NCI-H1105 treated with DMSO at 0.1 percent for 48 hours (cell line): ENCODE measurements around the gene ITSN1.
"Not testable (repeated sequence)": the region's sequence is repeated elsewhere in the genome, so short reads cannot be mapped to it uniquely, and the experiment has no call there.

ENCODE experiments used
- DNase-seq: peaks from one replicate; lab custom pipeline; 2025; lab: John Stamatoyannopoulos, UW

ITSN1 gene

DNA sequence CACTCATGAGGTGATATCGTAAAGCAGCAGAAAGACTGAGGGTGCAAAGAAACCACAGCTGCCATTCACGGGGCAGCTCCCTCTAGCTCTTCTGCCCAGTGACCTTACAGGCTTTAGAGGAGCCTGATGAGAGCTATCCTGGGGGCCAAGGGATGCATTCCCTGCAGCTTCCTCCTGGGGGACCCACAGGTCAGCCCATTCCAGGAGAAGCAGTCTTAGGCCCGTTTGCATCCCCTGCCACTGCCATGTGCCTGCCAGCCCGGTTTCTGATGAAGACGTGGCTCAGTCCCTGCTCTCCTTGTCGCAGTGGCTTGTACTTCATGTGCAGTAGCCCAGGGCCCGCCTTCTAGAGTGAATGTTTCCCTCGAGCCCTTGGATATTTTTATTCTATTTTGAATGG, 250.6 kb downstream of the ITSN1 start:
- no peak for DNase-seq

DNA sequence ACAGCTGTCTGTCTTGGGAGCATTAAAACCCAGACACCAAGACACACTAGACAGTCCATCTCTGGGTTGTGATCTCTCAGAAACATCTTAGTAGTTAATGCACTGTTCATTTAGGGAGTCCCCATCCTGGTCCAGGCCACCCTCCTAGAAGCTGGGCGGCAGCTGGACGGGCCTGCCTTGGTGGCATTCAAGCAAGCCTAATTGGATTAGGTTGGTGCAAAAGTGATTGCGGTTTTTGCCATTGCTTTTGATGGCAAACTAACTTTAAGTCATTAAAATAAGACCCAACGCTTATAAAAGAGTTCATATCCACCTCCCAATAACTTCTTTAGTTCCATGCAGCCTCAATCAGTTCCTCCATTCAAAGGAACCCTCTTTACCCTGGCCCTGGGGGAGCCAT, 251.6 kb downstream of the ITSN1 start:
- no peak for DNase-seq

DNA sequence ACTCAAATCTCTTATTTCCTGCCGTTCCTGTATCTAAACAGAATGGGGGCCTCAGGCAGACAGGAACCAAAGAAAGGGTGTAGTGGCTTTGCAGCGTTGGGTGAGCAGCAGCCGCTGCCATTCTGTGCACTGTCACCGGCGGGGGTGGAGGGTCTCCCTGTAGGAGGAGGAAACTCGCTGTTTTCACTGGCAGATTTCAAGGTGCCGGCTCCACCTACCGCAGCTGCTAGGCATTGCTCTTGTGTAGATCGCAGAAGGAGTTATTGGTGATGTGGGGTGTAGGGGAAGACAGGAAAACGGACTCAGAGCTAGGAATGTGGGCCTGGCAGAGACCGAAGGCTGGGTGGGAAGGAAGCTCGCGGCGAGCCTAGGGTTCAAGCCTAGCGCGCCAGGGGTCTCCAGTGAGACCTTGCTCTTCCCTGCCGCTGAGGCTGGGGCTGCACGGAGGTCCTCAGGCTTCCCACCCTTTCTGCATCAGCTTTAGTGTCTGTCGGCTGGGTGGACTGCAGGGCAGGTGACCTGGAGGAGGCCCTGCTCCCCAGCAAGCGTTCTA, 252.5 kb downstream of the ITSN1 start:
- DNase-seq, result peak; percentile 18

DNA sequence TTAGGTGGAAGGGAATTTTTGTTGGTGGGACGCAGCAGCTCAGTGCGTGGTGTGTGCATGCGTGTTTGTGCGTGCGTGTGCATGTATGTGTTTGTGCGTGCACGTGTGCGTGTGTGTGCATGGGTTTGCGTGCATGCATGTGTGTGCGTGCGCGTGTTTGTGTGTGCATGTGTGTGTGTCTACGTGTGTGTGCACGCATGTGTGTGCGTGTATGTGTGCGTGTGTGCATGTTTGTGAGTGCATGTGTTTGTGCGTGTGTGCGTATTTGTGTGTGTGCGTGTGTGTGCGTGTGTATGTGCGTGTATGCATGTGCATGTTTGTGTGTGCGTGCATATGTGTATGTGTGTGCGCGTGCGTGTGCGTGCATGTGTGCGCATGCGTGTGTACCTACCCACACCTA, 253.1 kb downstream of the ITSN1 start:
- DNase-seq, result no peak

DNA sequence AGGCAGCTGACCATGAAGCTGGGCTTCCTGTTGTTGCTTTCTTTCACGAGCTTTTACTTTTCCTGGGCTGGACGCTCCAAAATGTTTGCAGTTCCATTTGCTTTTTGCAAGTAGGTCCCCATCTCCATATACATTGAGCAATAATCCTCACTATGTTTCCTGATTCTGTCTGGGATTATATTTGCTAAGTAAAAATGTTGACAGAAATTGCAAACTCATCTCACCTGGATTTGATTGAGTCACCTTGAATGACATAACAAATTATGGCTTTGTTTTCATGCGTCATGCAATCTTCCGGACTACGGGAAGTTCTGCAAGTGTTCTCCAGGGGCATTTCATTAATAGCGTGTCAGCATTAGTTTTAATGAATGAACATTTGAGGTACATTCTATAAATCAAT, 254.4 kb downstream of the ITSN1 start:
- DNase-seq, result no peak

DNA sequence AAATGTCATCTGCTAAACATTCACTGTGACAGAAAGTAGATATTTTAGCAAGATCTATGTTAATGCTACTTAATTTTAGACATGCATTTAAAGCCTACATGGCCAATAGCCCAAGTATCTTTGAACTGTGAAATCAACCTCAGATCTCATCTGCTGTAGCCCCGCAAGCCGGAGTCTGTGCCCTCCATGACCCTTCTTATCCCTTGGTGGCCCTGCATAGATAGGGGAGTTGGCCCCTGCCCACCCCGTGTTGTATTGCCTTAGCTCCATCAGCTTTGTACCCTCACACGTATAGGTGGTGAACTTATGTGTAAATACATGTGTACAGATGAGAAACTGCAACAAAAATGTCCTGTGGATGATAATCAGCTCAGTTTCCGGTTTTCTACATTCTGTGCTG, 254.8 kb downstream of the ITSN1 start:
- DNase-seq, result no peak

DNA sequence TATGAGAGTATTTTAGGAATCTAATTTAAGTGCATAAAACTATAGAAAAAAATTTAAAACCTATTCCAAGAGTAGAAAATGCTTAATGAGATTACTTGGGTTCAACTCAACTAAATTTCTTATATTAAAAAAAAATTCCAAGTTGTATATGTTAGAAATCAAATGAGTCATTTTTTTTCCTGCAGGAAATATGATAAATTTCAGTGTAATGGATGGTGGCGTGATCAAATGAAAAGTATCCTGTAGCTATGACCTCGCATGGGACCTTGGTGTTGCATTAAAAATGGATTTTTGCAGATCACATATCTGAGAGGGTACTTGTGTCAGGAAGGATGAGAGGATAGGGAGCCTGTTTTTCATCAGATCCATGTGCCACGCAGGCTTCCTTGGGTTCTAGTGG, 255.4 kb downstream of the ITSN1 start:
- no peak for DNase-seq

DNA sequence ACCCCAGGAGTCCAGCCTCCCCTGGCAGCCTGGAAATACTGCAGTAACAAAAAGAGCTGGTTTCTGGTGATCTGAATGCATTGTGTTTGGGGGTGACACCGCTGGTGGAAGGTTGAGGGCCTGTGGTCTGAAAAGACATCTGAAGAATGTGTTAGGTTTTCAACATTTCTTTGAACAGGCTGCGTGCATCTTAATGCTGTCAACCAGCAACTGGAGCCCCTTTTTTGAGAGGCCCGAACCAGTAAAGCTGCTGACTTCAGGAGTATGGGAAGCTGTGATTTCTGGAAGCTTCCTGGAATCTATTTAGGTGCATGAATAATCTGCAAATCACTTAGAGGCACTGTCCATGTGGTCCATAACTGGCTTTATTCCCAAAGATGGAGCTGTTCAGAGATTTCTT, 256.3 kb downstream of the ITSN1 start:
- no peak for DNase-seq

DNA sequence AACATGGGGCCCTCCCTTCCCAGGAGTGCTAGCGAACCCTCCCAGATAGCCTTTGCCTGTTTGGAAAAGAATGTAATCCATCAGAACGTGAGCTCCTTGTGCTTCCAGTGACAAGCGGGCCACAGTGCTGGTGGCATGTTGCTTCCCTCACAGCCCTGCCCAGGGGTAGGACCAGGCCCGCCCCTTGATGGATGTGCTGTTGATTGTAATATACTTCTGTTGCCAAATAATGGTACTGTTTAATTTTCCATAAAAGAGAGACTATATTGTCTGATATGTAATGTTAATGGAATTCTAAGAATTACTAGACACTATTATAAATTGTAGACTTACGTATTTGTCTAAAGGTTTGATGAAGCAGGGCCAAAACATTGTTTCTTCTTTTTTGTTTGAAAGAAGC, 256.9 kb downstream of the ITSN1 start:
- DNase-seq, result no peak

DNA sequence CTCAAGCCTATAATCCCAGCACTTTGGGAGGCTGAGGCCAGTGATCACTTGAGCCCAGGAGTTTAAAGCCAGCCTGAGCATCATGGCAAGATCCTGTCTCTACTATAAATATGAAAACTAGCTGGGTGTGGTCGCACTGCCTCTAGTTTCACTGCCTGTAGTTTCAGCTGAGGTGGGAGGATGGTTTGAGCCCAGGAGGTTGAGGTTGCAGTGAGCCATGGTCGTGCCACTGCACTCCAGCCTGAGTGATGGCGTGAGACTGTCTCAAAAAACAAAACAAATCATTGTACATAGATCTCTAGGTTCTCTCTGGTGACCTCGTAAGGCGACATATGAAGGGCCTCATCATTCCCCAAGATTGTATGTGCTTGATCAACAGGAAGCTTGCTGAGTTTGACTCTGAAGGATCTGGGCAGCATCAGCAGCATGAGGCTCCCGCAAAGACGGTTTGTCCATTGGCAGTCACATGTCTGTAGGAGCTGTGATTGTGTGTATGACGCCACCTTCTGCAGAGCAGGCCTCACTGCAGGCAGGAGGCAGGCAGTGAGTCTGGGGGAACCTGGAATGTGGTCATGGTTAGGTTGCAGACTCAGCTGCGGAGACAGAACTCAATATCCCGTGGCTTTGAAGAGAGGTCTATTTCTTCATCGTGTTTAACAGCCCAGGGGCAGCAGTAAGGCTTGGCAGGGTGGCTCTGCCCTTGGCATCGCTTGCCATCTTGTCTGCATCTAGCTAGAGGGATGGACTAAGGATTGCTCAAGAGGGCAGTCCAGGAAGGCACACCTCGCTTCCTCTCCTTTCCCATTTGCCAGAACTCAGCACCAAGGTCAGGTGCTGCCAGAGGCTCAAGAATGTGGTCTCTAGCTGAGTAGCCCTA, 259.3 kb downstream of the ITSN1 start:
- DNase-seq, result peak; percentile 17

DNA sequence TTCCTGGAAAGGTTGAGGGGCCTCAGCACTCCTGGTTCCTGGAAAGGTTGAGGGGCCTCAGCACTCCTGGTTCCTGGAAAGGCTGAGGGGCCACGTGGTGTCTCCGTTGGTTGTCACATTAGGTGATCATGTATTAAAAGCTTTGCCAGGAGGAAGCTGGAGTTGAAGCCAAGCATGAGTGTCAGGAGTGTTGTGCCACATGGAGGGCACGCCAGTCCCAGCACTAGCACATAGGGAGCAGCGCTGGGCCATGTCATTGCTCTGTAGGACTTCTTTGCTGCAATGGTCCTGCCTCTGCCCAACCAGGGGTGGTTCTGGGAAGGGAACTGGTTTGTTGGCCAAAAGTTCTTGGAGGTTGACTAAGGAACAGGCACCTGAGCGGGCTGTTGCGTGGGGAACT, 260.0 kb downstream of the ITSN1 start:
- no peak for DNase-seq

DNA sequence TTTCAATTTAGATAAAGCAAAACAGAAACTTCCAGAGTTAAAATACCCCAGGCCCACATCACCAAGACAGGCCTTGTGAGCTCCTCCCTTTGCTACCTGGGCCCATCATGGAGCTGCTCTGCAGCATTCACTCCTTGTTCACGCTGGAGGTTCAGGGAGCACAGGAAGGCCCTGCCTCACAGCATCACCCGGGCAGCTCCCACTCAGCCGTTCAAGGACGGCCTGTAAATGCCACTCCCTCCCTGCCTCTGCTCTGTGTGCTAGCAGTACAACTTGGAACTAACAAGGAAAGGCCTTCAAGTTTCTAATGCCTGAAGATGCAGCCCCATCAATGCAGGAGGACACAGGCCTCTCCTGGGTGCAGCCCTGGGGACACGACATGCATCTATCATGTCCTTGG, 261.7 kb downstream of the ITSN1 start:
- DNase-seq, result no peak

DNA sequence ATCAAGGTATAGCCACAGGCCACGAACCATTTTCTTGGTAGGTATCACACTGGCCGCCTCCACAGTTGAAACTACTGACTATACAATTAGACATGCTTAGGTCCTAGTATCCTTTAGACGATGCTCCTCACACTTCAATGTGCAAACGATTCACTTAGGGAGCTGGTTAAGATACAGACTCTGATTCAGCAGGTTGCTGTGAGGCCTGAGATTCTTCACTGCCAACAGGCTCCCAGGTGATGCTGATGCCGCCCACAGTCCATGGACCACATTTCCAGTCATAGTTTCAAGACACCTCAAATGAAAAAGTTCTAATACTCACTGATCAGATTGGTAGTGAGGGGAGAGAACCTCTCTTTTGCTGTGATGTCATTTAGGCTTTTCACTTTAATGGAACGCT, 266.5 kb downstream of the ITSN1 start:
- DNase-seq, result no peak

DNA sequence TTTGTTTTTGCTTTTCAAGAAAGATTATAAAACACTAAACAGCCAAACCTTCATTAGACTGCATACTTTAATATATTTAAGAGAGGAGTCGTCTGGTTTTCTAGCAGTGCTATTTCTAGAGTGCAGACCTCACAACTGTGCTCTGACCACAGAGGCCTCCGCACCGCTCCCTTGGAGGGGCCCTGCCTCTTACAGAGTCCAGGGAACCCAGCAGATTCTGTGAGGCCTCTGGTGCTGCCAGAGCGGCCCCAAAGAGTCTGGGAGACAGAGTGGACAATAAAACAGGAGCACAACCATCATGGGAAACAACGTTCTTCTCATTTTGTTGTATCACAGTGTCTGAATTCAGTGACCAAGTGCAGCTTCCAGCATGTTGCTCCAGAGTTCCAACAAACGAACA, 267.5 kb downstream of the ITSN1 start:
- no peak for DNase-seq

DNA sequence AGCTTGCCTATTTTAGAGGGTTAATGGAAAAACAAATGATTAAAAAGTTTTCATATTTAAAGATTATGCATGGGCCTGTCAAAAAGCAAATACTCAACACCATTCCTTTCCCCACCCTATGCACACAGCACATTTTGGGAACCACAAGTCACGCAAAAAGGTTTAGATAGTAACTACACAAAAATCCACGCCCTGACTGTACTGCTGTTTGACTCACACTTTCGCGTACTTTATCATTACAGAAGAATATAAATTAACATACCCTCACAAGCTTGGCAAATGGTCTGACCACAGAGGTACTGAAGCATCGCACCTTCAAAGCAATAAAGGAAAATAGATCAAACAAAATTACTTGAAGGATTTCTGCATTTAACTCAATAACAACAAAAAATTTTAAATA, 271.9 kb downstream of the ITSN1 start:
- DNase-seq, result no peak

DNA sequence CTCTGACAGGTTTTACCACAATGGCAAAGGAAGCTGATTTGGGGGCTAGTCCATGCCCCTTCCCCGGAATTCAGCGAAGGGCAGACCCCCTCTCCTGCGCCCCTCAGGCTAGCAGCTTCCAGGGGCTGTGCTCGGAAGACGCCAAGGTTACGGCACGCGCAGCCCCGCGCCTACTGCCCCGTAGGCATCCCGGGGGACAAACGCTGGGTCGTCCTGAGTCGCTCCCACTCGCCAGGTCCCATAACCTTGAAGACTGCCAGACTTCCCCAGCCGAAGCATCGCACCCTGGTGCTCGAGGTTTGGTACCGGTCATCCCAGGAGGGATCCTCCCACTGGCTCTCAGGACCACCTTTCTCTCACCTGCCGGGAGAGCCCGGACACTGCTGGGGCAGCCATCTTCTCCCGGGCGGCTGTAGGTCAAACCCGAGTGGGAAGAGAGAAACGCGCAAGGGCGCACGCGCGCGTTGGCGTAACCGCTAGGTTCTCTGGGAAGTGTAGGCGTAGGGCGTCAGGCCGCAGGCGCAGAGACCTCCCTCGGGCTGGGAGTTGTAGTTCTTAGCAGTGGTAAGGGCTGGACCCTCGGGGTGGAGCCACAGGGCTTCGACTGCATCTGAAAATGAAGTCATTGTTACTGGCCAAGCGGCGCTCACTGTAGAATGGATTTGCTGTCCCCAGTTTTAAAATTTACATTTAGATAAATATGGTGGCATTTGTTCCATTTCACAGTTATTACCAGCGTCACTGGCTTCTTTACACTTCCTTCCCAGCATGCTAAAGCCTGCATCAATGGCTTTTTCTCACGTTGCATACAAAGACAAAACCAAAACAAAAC, 273.3 kb downstream of the ITSN1 start, which contains the start of gene ATP5PO:
TSS of gene ATP5PO (minus strand) at position 437 of the 832 bp plus-strand sequence. CDS start at position 396, 41 bp downstream.
- peak; percentile 98 for DNase-seq

DNA sequence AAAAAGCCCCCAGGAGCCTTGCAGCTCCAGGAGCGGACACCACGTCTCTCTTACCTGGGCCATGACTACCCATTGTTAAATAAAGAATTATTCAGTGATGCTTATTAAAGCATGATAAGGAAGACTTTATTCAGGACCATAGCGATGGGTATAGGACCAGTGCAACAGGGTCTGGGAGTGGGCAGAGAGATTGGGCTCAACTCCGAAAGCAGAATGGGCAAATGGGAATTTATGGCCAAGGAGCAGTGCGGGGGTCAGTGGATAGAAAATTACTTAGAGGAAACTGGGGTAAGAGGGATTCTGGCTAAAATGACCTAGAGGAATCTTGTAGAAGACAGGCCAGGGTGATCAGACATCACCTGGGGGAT, 273.9 kb downstream of the ITSN1 start:
- no peak for DNase-seq

DNA sequence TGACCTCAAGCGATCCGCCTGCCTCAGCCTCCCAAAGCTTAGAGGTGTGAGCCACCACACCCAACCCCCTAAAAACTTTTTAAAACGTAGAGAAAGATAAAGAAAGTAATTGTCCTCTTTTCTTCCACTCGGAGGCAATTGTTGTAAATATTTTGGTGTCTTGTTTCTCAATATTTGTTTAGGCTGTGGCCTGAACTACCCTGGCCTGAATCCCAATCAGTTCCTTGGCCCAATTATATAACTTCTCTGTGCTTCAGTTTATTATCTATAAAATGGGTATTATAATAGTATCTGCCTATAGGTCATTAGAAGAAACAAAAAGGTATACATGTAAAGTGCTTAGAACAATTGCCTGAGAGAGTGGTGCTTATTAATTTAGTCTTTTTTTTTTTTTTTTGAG, 275.1 kb downstream of the ITSN1 start:
- DNase-seq, result no peak

DNA sequence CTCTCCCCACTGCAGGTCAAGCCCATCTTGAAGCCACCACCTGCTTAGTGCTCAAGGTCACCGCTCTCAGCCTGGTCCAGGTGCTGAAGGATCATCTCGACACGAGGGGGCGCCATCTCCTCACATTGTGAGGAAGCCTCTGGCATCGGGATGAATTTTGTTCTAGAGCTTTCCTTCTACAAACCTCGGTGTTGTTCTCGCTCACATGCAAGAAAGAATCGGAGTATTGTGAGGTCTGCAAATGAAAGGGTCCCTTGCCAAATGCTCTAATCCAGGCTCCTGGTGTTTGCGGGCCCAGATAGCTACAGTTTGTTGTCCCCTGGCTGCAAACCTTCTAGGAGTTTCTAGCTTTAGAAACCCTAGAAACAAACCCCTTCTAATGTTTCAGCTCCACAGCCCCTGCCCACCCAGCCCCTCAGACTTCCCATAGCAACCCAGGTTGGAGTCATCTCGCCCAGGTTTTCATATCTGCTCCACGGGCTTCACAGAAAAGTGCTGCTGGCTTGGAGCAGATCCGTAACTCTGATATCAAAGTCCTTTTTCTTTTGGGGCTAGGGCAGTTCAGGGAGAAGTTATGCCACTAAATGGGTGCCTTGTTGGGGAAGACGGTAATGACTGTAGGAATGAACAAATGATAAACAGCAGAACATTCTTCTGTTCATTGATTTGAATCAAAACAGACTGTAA, 281.9 kb downstream of the ITSN1 start:
- DNase-seq, result peak; percentile 78

DNA sequence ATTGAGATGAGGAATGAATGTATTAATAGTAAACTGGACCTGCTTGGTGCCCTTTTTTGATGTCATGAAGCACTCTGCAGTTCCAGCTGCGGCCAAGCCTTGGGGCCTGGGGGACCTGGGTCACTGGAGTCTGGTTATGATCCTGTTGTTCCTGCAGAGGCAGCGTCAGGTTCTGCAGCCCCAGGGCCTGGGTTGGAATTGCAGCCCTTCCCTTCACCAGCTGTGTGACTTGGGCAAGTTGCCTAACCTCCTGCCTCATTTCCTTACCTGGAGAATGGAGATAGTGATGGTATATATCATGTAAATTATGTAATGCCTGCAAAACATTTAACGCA, 282.4 kb downstream of the ITSN1 start:
- DNase-seq, result no peak

DNA sequence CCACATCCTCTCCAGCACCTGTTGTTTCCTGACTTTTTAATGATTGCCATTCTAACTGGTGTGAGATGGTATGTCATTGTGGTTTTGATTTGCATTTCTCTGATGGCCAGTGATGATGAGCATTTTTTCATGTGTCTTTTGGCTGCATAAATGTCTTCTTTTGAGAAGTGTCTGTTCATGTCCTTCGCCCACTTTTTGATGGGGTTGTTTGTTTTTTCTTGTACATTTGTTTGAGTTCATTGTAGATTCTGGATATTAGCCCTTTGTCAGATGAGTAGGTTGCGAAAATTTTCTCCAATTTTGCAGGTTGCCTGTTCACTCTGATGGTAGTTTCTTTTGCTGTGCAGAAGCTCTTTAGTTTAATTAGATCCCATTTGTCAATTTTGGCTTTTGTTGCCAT, 283.9 kb downstream of the ITSN1 start:
- not testable (repeated sequence) for DNase-seq

DNA sequence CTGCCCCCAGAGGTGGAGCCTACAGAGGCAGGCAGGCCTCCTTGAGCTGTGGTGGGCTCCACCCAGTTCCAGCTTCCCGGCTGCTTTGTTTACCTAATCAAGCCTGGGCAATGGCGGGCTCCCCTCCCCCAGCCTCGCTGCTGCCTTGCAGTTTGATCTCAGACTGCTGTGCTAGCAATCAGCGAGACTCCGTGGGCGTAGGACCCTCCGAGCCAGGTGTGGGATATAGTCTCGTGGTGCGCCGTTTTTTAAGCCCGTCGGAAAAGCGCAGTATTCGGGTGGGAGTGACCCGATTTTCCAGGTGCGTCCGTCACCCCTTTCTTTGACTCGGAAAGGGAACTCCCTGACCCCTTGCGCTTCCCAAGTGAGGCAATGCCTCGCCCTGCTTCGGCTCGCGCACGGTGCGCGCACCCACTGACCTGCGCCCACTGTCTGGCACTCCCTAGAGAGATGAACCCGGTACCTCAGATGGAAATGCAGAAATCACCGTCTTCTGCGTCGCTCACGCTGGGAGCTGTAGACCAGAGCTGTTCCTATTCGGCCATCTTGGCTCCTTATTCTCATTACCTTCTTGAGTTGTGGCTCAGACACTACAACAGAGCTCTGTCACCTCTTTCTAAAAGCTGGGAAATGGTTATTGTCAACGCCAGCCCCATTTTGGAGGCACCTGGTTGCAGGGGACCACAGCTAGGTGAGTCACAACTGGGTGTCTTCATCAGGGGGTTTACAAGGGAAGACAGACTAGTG, 288.9 kb downstream of the ITSN1 start:
- peak; percentile 32 for DNase-seq
